PC-9 (cell line): ENCODE results near the gene MED13L. TPM values are rescaled to one million over a fixed set of nuclear protein-coding genes. Genes with fewer than 3 reads are reported as not detected.

ENCODE experiments used
- BruUV-seq: library from RNA; stranded (reverse); fragments of 400-500 nt; replicated peaks from 2 replicates; lab custom pipeline; 2021; lab: Mats Ljungman, UMichigan
- CTCF ChIA-PET: fragments of 300-600 bp; sonication (Branson Sonifier 250); formaldehyde crosslinking; loops from one replicate; lab custom pipeline; 2022; ENCODE audit warnings: antibody characterized with exemption; lab: Charles Lee
- POLR2A ChIA-PET: fragments of 300-600 bp; sonication (Branson Sonifier 250); formaldehyde crosslinking; loops from one replicate; lab custom pipeline; 2022; ENCODE audit warnings: antibody characterized with exemption; ENCODE audit not compliant: unreplicated experiment; lab: Charles Lee
- DNase-seq, 2 experiments: peaks; one replicate each; pipeline versions ENCODE4 v3.0.0 to v3.0.0-alpha.2; 2015 to 2022; ENCODE audit warnings: mixed read lengths in 1 of 2
- H2AFZ ChIP-seq: fragments of 200-600 bp; sonication (generic); 2 replicates; pipeline ENCODE4 v1.8.1; 2017; ENCODE audit warnings: antibody characterized with exemption
- H3F3A ChIP-seq: fragments of 200-600 bp; sonication (generic); 2 replicates; pipeline ENCODE4 v1.8.1; 2017; ENCODE audit warnings: antibody characterized with exemption, mild to moderate bottlenecking, low read depth; ENCODE audit not compliant: insufficient read depth
- H3K27ac ChIP-seq: fragments of 200-600 bp; sonication (generic); 2 replicates; pipeline ENCODE4 v1.6.1; 2016; ENCODE audit warnings: mixed run types
- H3K27me3 ChIP-seq: fragments of 200-600 bp; sonication (generic); 2 replicates; pipeline ENCODE4 v1.6.1; 2016; ENCODE audit warnings: low read depth, mixed run types; ENCODE audit not compliant: insufficient read depth
- H3K36me3 ChIP-seq: fragments of 200-600 bp; sonication (generic); 2 replicates; pipeline ENCODE4 v1.6.1; 2016; ENCODE audit warnings: low read depth, mixed run types
- H3K4me1 ChIP-seq: fragments of 200-600 bp; sonication (generic); replicated peaks from 2 replicates; pipeline ENCODE4 v1.6.1; 2016; ENCODE audit warnings: mixed run types; ENCODE audit not compliant: insufficient read depth
- H3K4me2 ChIP-seq: fragments of 200-600 bp; sonication (generic); 2 replicates; pipeline ENCODE4 v1.6.1; 2017; ENCODE audit warnings: mixed run types
- H3K4me3 ChIP-seq: fragments of 200-600 bp; sonication (generic); 2 replicates; pipeline ENCODE4 v1.6.1; 2016; ENCODE audit warnings: mixed run types
- H3K79me2 ChIP-seq: fragments of 200-600 bp; sonication (generic); 2 replicates; pipeline ENCODE4 v1.6.1; 2017; ENCODE audit warnings: low read depth, mixed run types
- H3K9me2 ChIP-seq: fragments of 200-600 bp; sonication (generic); 2 replicates; pipeline ENCODE4 v1.8.1; 2017; ENCODE audit warnings: mild to moderate bottlenecking; ENCODE audit not compliant: insufficient read depth
- H3K9me3 ChIP-seq: fragments of 200-600 bp; sonication (generic); 2 replicates; pipeline ENCODE4 v1.8.1; 2016; ENCODE audit warnings: low read depth; ENCODE audit not compliant: insufficient read depth
- H4K20me1 ChIP-seq: fragments of 200-600 bp; sonication (generic); 2 replicates; pipeline ENCODE4 v1.8.1; 2017; ENCODE audit not compliant: insufficient read depth
- EZH2 ChIP-seq: fragments of 200-600 bp; sonication (generic); IDR thresholded peaks from 2 replicates; pipeline ENCODE4 v1.8.0; 2017; ENCODE audit warnings: antibody characterized with exemption, low read depth
- intact Hi-C: fragments of 100-400 bp; cut with micrococcal nuclease; formaldehyde crosslinking; loops from one replicate; pipeline ENCODE4 v1.10.0; 2022; ENCODE audit not compliant: unreplicated experiment
- total RNA-seq: library from RNA; stranded (reverse); gene quantifications from 2 replicates; pipeline ENCODE4 v1.2.3, GENCODE V29; 2021
- TF ChIP-seq, protein P1 (sequence below): fragments of 200-600 bp; sonication (generic); conservative IDR thresholded peaks from 2 replicates; pipeline ENCODE4 v1.6.1; 2017; ENCODE audit warnings: mixed run types, antibody characterized with exemption, mild to moderate bottlenecking, moderate library complexity

MED13L gene
- total RNA-seq, 1 experiment from 2014 or later, result 89.5 TPM

DNA sequence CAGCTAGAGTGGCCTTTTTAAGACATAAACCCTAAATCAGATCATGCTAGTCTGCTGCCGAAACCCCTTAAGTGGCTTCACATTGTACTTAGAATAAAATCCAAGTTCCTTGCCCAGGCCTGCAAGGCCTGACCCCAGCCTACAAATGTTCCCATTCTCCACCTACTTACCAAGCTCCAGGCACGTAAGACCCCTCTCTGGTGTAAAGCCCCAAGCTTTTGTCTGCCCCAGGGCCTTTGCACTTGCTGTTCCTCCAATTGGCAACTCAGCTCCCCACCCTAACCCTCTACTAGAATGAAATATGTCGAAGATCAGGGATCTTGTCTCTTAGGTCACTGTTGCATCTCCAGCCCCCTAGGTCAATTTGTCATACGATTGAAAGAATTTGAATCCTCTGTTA lies 27.1 kb upstream of the MED13L start:
- POLR2A ChIA-PET, result interaction anchor here (0.6 kb wide), 1 partner anchor 35 kb away, joined by 6 read pairs; no protein-coding TSS in a partner anchor
- BruUV-seq, result no TSS peak
- CTCF ChIA-PET, result no interaction called here

DNA sequence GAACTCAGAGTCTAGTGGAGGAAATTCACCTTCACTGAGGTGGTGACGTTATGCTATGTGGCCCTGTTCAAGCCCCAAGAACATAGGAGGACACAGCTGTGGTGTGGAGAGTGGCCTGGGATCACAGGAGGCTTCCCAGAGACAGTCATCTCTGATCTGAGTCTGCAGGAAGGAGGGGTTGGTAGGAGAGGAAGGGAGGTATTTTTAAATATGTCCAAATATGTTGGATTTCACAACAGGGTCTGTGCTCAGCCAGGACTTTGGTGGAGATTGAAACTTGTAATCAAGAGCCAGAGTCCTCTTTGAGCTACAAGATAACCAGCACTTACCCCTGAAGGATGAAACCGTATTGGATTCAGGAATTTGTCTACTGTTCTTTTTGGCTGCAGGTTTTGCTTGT lies 26.4 kb upstream of the MED13L start:
- H3K4me3 ChIP-seq, result no peak overlapping the region
- no peak overlapping the region for H3K4me2 ChIP-seq
- TF ChIP-seq, protein P1, sequence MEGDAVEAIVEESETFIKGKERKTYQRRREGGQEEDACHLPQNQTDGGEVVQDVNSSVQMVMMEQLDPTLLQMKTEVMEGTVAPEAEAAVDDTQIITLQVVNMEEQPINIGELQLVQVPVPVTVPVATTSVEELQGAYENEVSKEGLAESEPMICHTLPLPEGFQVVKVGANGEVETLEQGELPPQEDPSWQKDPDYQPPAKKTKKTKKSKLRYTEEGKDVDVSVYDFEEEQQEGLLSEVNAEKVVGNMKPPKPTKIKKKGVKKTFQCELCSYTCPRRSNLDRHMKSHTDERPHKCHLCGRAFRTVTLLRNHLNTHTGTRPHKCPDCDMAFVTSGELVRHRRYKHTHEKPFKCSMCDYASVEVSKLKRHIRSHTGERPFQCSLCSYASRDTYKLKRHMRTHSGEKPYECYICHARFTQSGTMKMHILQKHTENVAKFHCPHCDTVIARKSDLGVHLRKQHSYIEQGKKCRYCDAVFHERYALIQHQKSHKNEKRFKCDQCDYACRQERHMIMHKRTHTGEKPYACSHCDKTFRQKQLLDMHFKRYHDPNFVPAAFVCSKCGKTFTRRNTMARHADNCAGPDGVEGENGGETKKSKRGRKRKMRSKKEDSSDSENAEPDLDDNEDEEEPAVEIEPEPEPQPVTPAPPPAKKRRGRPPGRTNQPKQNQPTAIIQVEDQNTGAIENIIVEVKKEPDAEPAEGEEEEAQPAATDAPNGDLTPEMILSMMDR, result no peak
- no peak for TF ChIP-seq EZH2
- H2AFZ ChIP-seq, result no peak overlapping the region
- H3K9me2 ChIP-seq, result no peaks in the 10 kb centered on the region
- intact Hi-C loops, result no loop called here
- H3K9me3 ChIP-seq, result no peaks in the 10 kb centered on the region
- H3K36me3 ChIP-seq, result no peaks in the 10 kb centered on the region
- H3K4me1 ChIP-seq, result peaks cover 7% of the 10 kb centered on the region
- no TSS peak for BruUV-seq
- no peaks in the 10 kb centered on the region for H3F3A ChIP-seq
- no peaks in the 10 kb centered on the region for H3K79me2 ChIP-seq
- no peaks in the 10 kb centered on the region for H3K27me3 ChIP-seq
- H4K20me1 ChIP-seq, result no peaks in the 10 kb centered on the region
- POLR2A ChIA-PET, result interaction anchor here (0.6 kb wide), 1 partner anchor 34 kb away, joined by 6 read pairs; no protein-coding TSS in a partner anchor
- CTCF ChIA-PET, result no interaction called here
- H3K27ac ChIP-seq, result no peak overlapping the region
- no peak for DNase-seq

More for the DNA sequence above, 27.1 kb upstream of the MED13L start:
- Histone ChIP-seq H3K9me2 (no peaks in the 10 kb centered on the region), H3K9me3 (peaks cover 3% of the 10 kb centered on the region; the same call in 1 of the 2 replicates), H3K27me3 (no peaks in the 10 kb centered on the region), H3K4me1 (no peaks in the 10 kb centered on the region; the same call in 1 of the 2 replicates), H3K4me2 (no peak overlapping the region), H3F3A (no peaks in the 10 kb centered on the region), H3K36me3 (no peaks in the 10 kb centered on the region), H3K27ac (no peak overlapping the region), H4K20me1 (no peaks in the 10 kb centered on the region), H3K79me2 (no peaks in the 10 kb centered on the region), H2AFZ (no peak overlapping the region), H3K4me3 (no peak overlapping the region)
- no peak for TF ChIP-seq EZH2
- TF ChIP-seq, protein P1, result no peak
- intact Hi-C loops, result no loop called here
- no peak for DNase-seq

DNA sequence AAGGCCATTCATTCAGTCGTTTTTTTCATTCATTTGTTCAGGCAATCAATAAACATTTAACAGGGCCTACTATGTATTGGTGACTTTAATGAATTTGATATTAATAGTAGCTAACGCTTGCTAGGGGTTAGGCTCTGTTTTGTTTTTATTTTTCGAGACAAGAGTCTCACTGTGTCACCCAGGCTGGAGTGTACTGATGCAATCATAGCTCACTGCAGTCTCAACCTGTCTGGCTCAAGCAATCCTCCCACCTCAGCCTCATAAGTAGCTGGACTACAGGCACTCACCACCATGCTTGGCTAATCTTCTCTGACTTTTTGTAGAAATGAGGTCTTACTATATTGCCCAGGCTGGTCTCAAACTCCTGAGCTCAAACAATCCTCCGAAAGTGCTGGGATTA lies 25.6 kb upstream of the MED13L start:
- Histone ChIP-seq H3F3A (no peaks in the 10 kb centered on the region), H3K4me2 (no peak overlapping the region), H2AFZ (no peak overlapping the region), H3K27me3 (no peaks in the 10 kb centered on the region), H3K9me2 (no peaks in the 10 kb centered on the region), H3K27ac (no peak overlapping the region), H3K9me3 (no peaks in the 10 kb centered on the region), H3K79me2 (no peaks in the 10 kb centered on the region), H3K36me3 (no peaks in the 10 kb centered on the region), H4K20me1 (no peaks in the 10 kb centered on the region), H3K4me1 (peaks cover 10% of the 10 kb centered on the region), H3K4me3 (no peak overlapping the region)
- BruUV-seq, result no TSS peak
- CTCF ChIA-PET, result no interaction called here
- intact Hi-C loops, result no loop called here
- POLR2A ChIA-PET, result no interaction called here
- no peak for TF ChIP-seq EZH2
- TF ChIP-seq, protein P1, result no peak
- no peak for DNase-seq
